Effector memory CD4-positive, alpha-beta T cell (primary cell): ENCODE measurements around the gene LIX1.
A peak's percentile ranks its signal among the peaks of the same experiment; 100 is the strongest.

ENCODE experiments used
- DNase-seq, 3 donors: peaks; one replicate each; pipeline ENCODE4 v3.0.0-alpha.2; 2020
- H3K27ac ChIP-seq: 2 replicates; pipeline ENCODE4 v1.7.0; 2013; ENCODE audit warnings: mild to moderate bottlenecking, low read length, moderate library complexity; ENCODE audit not compliant: insufficient read depth, poor library complexity, severe bottlenecking
- H3K27me3 ChIP-seq: replicated peaks from 2 replicates; pipeline ENCODE4 v1.7.0; 2013; ENCODE audit warnings: mild to moderate bottlenecking, low read length; ENCODE audit not compliant: insufficient read depth, control insufficient read depth, poor library complexity, severe bottlenecking
- H3K36me3 ChIP-seq: 2 replicates; pipeline ENCODE4 v1.7.0; 2013; ENCODE audit warnings: mild to moderate bottlenecking, low read length, moderate library complexity; ENCODE audit not compliant: control insufficient read depth, insufficient read depth
- H3K4me1 ChIP-seq: 2 replicates; pipeline ENCODE4 v1.7.0; 2013; ENCODE audit warnings: low read length, mild to moderate bottlenecking; ENCODE audit not compliant: control insufficient read depth, insufficient read depth, poor library complexity, severe bottlenecking
- H3K4me3 ChIP-seq: 2 replicates; pipeline ENCODE4 v1.7.0; 2013; ENCODE audit warnings: low read length, low read depth, mild to moderate bottlenecking; ENCODE audit not compliant: insufficient read depth, poor library complexity, severe bottlenecking
- H3K9me3 ChIP-seq: 2 replicates; pipeline ENCODE4 v1.7.0; 2013; ENCODE audit warnings: mild to moderate bottlenecking, low read length, moderate library complexity; ENCODE audit not compliant: control insufficient read depth

LIX1 gene

GRCh38 chr5:97171703-97172102 lies 29.3 kb upstream of the LIX1 start:
- H3K9me3 ChIP-seq, result no peaks in the 10 kb centered on the region
- no peak overlapping the region for H3K4me3 ChIP-seq
- peaks cover 68% of the 10 kb centered on the region for H3K36me3 ChIP-seq
- H3K27me3 ChIP-seq, result no peaks in the 10 kb centered on the region
- H3K27ac ChIP-seq, result no peak overlapping the region
- no peaks in the 10 kb centered on the region for H3K4me1 ChIP-seq
- DNase-seq, result no peak

- Histone ChIP-seq H3K36me3 (peaks cover 42% of the 10 kb centered on the region), H3K4me3 (no peak overlapping the region), H3K27me3 (no peaks in the 10 kb centered on the region), H3K27ac (peak overlapping the region; percentile 12), H3K9me3 (no peaks in the 10 kb centered on the region), H3K4me1 (no peaks in the 10 kb centered on the region)
- no peak for DNase-seq
These were observed 25.0 kb upstream of the LIX1 start for GRCh38 chr5:97167435-97167834.

GRCh38 chr5:97165726-97166125 lies 23.3 kb upstream of the LIX1 start:
- no peaks in the 10 kb centered on the region for H3K27me3 ChIP-seq
- no peak overlapping the region for H3K27ac ChIP-seq
- H3K4me3 ChIP-seq, result no peak overlapping the region
- H3K4me1 ChIP-seq, result no peaks in the 10 kb centered on the region
- DNase-seq, result no peak
- H3K36me3 ChIP-seq, result peaks cover 36% of the 10 kb centered on the region
- no peaks in the 10 kb centered on the region for H3K9me3 ChIP-seq

- H3K4me1 ChIP-seq, result no peaks in the 10 kb centered on the region
- H3K9me3 ChIP-seq, result no peaks in the 10 kb centered on the region
- no peak for DNase-seq
- peaks cover 29% of the 10 kb centered on the region for H3K36me3 ChIP-seq
- no peak overlapping the region for H3K27ac ChIP-seq
- no peak overlapping the region for H3K4me3 ChIP-seq
- no peaks in the 10 kb centered on the region for H3K27me3 ChIP-seq
These were observed 22.4 kb upstream of the LIX1 start for GRCh38 chr5:97164846-97165245.

- no peak for DNase-seq
- no peaks in the 10 kb centered on the region for H3K4me1 ChIP-seq
- H3K9me3 ChIP-seq, result no peaks in the 10 kb centered on the region
- H3K4me3 ChIP-seq, result no peak overlapping the region
- no peaks in the 10 kb centered on the region for H3K27me3 ChIP-seq
- H3K36me3 ChIP-seq, result peaks cover 20% of the 10 kb centered on the region
- H3K27ac ChIP-seq, result no peak overlapping the region
These were observed 21.4 kb upstream of the LIX1 start for GRCh38 chr5:97163790-97164285.

GRCh38 chr5:97163360-97163764 lies 21.0 kb upstream of the LIX1 start:
- DNase-seq, result no peak
- H3K27me3 ChIP-seq, result no peaks in the 10 kb centered on the region
- H3K4me1 ChIP-seq, result no peaks in the 10 kb centered on the region
- H3K36me3 ChIP-seq, result peaks cover 20% of the 10 kb centered on the region
- H3K27ac ChIP-seq, result no peak overlapping the region
- H3K9me3 ChIP-seq, result no peaks in the 10 kb centered on the region
- no peak overlapping the region for H3K4me3 ChIP-seq

GRCh38 chr5:97162045-97162444 lies 19.6 kb upstream of the LIX1 start:
- peak in 2 of 3 donors; percentile 12 to 43 for DNase-seq
- Histone ChIP-seq H3K36me3 (peaks cover 11% of the 10 kb centered on the region), H3K4me3 (no peak overlapping the region), H3K27ac (no peak overlapping the region), H3K4me1 (no peaks in the 10 kb centered on the region), H3K27me3 (no peaks in the 10 kb centered on the region), H3K9me3 (no peaks in the 10 kb centered on the region)

- Histone ChIP-seq H3K9me3 (no peaks in the 10 kb centered on the region), H3K4me3 (no peak overlapping the region), H3K36me3 (peaks cover 6% of the 10 kb centered on the region), H3K27ac (no peak overlapping the region), H3K4me1 (no peaks in the 10 kb centered on the region), H3K27me3 (no peaks in the 10 kb centered on the region)
- DNase-seq, result no peak
These were observed 15.3 kb upstream of the LIX1 start for GRCh38 chr5:97157689-97158088.

GRCh38 chr5:97151370-97151769 lies 9.0 kb upstream of the LIX1 start:
- no peak for DNase-seq
- Histone ChIP-seq H3K27me3 (no peaks in the 10 kb centered on the region), H3K4me1 (no peaks in the 10 kb centered on the region), H3K36me3 (no peaks in the 10 kb centered on the region), H3K27ac (no peak overlapping the region), H3K4me3 (no peak overlapping the region), H3K9me3 (no peaks in the 10 kb centered on the region)

GRCh38 chr5:97150401-97150800 lies 8.0 kb upstream of the LIX1 start:
- H3K27ac ChIP-seq, result no peak overlapping the region
- no peaks in the 10 kb centered on the region for H3K27me3 ChIP-seq
- no peaks in the 10 kb centered on the region for H3K4me1 ChIP-seq
- no peaks in the 10 kb centered on the region for H3K9me3 ChIP-seq
- H3K36me3 ChIP-seq, result no peaks in the 10 kb centered on the region
- DNase-seq, result no peak
- H3K4me3 ChIP-seq, result no peak overlapping the region

GRCh38 chr5:97149709-97150108 lies 7.3 kb upstream of the LIX1 start:
- no peaks in the 10 kb centered on the region for H3K27me3 ChIP-seq
- no peaks in the 10 kb centered on the region for H3K36me3 ChIP-seq
- no peak for DNase-seq
- no peaks in the 10 kb centered on the region for H3K4me1 ChIP-seq
- no peak overlapping the region for H3K27ac ChIP-seq
- H3K9me3 ChIP-seq, result no peaks in the 10 kb centered on the region
- no peak overlapping the region for H3K4me3 ChIP-seq
